GM18519 (cell line): ENCODE data around the gene GRIK1.
A peak's percentile ranks its signal among the peaks of the same experiment; 100 is the strongest.

Experiments
- ATAC-seq: cut with Tn5 transposase; IDR thresholded peaks from one replicate; pipeline ENCODE4 v1.9.1; 2021; ENCODE audit warnings: mild to moderate bottlenecking, moderate library complexity; ENCODE audit not compliant: unreplicated experiment, low FRiP score

The GRIK1 gene

DNA sequence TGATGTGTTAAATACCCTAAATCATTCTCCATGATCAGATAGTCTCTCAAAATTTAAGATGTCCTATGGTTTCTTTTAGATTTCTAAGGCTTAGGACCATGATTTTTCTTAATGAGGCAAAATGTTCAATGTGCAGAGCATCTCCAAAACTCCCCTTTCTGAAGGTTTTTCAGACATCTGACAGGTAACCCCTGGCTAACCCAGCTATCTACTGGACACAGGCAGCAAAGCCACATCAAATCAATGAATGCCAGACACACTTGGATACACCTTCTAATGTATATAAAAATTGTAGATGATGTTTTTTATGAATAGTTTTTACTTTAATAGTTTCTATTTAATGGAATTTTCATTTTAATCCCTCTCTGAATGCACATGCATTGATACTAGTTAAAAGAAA is 285.6 kb downstream of the GRIK1 start:
- no peak for ATAC-seq

DNA sequence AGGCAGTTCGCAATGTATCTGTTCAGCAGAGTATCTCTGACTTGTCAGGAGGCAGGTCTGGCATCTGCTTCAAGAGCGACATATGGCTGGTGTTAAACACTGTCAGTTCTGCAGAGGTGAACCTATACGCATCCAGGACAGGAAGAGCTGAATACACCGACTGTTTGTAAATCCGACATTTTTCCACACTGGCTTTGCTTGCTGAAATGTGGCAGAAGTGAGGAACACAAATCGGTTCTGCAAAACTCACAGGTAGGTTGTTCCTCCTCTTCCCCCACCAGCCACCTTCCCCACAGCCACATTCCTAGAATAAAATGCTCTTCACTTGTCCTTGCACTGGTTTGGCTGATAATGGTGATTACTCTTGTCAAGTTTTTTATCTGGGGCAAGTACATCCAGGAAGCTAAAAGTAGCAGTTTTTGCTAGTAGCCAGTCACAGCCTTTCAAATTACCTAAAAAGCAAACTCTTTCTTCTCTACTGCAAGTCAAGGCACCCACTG is 289.2 kb downstream of the GRIK1 start:
- no peak for ATAC-seq

DNA sequence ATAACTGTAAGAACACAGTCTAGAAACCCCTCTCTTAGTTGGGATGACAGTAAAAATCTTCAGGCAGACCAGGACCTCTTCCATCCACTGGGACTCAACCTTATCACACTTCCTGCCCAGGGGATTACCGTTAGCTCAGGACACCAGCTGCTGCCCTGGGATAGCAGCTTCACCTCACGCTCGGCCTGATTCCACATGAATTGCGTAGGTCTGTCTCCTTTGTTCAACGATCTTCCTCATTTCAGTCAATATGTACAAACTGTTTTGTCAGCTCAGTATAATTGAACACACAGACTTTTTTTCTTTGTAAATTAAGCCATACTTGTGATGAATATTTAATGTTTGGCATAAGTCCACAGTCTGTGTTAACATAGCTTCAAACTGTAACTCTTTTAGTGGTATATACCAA is 290.4 kb downstream of the GRIK1 start:
- no peak for ATAC-seq

DNA sequence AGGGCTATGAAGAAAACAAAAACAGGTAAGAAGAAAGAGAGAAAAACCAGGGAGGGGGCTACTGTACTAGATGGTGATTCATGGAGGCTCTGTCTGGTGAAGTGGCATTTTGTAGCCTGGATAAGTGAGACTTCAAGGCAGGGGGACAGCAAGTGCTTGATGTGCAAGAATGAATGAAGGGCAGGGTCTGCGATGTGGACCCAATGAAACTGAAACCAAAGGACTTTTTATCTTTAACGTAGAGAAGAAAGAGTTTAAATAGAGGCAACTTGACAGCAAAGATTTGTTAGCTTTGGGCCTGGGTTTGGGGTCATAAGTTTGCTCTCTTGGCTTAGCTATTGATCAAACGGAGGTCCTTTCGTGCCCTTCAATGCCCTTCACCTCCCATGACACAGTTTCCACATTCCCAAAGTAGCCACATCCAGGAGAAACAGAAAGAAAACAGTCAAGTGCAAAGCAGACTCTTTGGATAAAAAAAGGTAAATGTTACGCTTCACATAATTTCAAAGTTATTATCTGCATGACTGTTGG is 291.0 kb downstream of the GRIK1 start:
- no peak for ATAC-seq

DNA sequence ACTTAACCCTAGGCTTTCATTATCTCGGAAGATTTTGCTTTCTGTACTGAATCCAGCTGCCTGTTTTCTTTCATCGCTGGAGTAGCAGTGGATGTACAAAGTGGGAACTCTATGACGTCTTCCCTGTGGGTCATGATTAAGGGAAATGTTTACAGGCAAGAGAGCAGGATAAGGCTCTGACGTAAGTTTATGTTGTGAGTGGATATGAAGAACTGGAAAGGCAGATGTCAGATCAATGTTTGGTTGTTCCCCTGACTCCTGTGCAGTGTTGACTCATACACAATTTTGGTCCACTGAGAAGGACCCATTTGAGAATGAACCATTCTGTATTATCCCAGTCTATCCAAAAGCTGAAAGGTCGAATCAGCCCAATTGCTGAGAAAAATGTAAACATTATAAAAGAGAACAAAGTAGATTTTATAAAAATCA is 292.4 kb downstream of the GRIK1 start:
- no peak for ATAC-seq

DNA sequence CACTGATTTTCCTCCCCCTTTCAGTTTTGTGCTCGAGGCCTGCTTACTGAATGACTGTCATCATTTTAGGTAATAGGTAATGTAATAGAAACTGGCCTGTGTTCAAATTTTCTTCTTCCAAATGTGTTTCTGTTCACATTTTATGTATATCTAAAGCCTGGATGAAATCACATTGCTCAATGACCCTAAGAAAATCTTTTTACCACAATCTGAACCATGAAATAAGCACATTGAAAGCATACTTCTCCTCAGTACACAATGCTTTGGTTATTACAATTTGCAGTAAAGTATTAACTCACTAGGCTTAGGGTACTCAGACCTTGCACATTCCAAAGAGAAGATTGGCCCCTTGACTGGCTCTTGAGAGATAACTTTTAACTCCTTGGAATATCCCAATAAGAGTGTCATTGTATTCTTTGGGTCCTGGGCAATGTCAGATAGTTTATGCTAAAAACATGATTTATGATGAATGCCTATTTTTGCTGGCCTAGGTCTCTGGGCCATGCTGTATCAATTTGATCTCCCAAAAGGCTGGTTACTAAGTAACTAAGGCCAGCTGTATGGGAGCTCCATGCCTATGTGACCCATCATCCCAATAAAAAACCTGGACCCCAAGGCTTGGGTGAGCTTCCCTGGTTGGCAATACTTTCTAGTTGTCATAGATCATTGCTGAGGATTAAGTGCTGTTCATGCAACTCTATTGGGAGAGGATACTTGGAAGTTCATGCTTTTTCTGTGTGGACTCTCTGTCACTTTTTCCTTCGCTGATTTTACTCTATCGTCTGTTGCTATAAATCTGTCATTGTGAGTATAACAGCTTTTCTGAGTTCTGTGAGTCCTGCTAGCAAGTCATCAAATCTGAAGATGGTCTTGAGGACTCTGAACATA is 293.9 kb downstream of the GRIK1 start:
- no peak for ATAC-seq

DNA sequence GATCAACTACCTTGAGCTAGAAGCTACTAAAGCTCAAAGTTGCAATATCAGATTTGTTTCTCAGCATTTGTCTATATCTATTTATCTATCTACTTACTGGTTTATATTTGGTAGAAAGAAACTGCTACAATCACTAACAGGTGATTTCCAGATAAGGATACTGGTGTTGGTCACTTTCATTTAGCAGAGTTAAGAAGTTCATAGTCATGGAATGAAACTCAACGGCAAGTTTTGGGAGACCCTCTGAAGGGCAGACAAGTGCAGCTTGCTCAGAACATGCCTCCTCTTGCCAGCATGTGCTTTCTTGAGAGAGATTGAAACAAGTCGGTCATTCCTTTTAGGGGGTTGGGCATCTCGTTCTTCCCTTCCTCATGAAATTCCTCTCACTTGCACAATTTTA is 296.5 kb downstream of the GRIK1 start:
- ATAC-seq, result no peak

- no peak for ATAC-seq
Measured at GRCh38 chr21:29642551-29643245, 297.1 kb downstream of the GRIK1 start.

DNA sequence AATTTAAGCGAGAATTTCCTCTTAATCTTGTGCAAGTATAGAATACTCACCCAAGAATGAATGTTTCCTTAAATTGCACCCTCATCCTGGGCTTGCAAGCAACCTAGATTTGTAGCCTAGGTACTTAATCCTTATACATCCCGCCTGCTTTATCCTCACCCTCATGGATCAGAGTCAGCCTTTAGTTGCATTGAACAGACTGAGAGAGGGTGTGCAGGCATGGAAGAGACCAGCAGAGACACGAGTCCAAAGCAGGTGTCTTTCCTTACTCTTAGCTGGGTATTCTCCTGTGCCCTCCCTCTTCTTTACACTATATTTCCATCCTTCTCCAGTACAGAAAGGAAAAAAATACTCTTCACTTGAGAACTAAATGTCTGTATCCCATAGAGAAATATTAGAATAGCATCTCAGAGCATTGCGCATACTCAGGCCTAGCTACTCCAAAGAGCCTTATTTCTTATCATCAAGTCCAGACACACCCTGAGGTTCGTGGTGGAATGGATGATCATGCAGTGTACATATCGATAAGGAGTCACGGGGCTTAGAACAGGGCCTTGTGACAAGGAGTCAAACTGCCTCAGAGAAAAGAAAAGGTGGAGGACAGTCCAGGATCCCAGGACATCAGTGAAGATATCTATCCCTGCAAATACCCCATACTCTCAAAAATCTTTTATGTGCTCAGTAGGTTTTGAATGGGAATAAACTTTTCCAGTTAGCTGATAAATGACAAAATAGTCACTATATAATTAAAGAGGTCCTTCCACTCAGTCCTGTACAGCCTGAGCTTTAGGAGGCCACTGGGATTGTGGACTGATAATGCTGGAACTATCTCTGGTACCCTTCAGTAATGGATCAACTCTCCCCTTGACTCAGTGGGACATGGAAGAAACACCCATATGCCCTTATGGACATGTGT is 297.9 kb downstream of the GRIK1 start:
- no peak for ATAC-seq

- no peak for ATAC-seq
Measured at GRCh38 chr21:29641001-29641634, 298.7 kb downstream of the GRIK1 start.

GRCh38 chr21:29640080-29640508 is 299.7 kb downstream of the GRIK1 start:
- ATAC-seq, result peak; percentile 51

DNA sequence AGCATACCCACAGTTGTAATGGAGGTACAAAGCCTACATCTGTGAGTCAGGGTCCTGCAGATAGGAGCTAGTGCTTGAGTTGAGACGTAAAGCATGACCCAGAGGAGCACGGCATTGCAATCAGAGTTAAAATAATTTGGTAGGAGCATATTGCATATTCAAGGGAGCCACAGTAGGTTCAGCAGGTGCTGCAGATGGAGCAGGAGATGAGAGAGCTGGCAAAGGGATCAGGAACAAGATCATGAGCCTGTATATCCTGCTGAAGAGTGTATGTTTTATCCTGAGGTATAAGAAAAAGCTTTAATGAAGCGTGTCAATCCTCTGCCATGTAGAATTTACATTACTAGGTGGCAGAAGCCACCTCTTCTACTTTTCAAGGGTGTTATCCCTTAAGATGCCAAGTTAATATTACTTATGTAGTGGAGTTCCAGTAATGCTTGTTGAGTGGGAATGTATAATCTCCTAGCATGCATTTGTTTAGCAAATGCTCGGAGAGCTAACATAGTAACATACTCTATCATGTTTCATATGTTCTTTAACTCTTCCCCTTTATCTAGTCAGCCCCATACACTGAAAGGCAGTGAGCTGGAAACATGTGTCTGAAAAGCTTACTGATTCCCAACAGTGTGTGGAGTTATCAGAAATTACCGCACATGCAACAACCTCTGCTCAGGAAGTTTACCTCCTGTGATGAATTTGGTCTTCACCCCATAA is 300.3 kb downstream of the GRIK1 start:
- peak; percentile 30 for ATAC-seq

DNA sequence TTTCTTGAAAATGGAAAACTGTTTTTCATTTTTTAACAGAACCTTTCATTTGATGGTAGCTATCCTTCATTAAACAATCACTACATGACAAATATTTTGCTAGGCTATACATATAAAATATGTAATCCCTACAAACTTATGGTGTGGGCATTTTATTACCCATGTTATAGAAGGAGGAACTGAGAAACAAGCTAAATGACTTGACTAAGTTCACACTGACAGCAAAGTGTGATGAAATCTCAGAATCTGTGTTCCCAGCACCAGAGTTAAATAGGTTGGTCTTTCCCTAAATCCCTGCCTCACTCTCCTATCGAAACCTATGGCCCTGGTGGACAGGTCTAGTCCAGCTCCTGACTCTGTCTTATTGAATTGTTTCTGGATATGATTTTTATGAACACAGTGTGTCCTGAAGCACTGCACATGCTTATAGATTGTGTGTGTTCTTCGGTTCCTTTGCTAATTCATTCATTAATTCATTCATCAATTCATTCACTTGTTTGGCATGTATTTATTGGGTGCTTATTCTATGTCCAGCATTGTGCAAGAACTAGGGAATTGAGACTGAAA is 301.0 kb downstream of the GRIK1 start:
- ATAC-seq, result peak; percentile 48

DNA sequence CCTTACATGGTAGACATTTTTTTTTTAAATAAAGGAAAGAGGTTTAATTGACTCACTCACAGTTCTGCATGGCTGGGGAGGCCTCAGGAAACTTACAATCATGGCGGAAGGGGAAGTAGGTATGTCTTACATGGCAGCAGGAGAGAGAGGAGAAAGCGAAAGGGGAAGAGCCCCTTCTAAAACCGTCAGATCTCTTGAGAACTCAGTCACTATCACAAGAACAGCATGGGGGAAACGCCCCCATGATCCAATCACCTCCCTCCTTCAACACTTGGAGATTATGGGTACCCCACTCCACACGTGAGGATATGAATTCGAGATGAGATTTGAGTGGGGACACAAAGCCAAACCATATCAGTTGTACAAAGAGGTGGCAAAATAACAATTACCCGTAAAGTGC is 301.7 kb downstream of the GRIK1 start:
- no peak for ATAC-seq

- no peak for ATAC-seq
Measured at GRCh38 chr21:29637553-29637952, 302.2 kb downstream of the GRIK1 start.

GRCh38 chr21:29637134-29637533 is 302.7 kb downstream of the GRIK1 start:
- ATAC-seq, result no peak

DNA sequence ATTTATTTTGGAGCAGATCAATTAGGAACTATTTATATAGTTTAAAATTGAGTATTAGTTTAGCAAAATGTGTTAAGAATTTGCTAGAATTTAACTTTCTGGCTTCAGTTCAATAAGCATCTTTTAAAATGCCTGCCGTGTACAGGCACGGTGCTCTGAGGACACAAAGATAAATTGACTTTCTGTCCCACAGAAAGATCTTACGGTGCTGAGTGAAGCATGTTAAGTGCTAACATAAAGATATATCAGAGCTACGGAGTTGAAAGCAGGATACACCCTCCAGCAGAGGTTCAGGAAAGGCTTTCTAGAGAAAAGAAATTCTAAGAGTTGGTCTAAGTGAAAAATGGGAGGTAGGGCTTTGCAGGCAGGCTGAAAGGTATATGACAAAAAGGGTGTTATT is 305.4 kb downstream of the GRIK1 start:
- ATAC-seq, result no peak

DNA sequence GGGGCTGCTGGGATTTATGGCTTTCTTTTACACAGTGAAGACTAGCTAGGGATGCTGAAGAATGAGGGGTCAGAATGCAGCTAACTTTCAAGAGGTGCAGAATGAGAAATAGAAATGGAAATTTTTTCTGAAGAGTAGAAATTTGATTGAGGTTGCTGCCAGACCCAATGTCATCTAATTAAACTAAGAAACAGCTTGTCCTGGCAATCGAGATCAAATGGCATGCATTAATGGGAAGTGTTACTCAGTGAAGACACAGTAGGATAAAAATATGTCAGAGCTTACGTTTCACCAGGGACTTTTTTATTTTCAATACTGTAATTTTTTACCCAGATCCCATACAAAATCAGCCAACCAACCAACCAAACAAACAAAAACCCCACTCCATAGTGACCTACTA is 306.0 kb downstream of the GRIK1 start:
- ATAC-seq, result no peak

GRCh38 chr21:29630441-29630840 is 309.4 kb downstream of the GRIK1 start:
- ATAC-seq, result no peak
